Mesangial cell (primary cell): ENCODE data around the gene OCRL. TPM values are rescaled to one million over a fixed set of nuclear protein-coding genes. Genes with fewer than 3 reads are reported as not detected.

ENCODE experiments used
- total RNA-seq: library from RNA; depleted of rRNA; stranded (reverse); fragments of >200 nt; gene quantifications from 2 replicates; pipeline ENCODE4 v1.2.3, GENCODE V29; 2015

OCRL gene
- 12.7 and 15.8 TPM in 2 replicates for total RNA-seq

DNA sequence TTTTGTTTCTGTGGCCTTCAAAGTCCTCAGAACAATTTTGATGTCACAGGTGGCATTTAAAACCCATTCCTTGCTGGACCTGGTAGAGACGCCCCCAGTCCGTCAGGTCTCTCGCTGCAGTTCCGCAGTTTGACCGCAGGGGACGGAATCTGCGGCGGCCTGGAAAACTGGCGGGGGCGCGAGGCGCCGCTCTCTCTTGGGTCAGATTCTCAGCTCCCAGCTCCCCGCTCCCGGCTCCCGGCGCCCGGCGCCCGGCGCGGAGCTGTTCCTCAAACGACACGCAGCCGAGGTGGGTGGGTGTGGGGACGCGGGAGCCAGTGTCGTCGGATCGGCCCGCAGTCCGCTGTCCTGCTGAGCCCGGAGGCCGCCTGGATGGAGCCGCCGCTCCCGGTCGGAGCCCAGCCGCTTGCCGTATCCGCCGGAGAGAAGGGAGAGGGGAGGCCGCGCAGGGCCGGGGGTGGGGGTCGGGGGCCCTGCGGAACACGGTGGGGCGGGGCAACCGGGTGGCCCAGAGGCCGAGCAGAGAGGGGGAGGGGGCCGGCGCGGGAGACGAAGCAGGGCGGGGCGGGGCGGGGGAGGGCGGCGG, at the start of gene OCRL:
Gene OCRL, plus strand, starts transcription at position 192 of the 586 bp plus-strand sequence. Its CDS starts 181 bp downstream, at position 373.

DNA sequence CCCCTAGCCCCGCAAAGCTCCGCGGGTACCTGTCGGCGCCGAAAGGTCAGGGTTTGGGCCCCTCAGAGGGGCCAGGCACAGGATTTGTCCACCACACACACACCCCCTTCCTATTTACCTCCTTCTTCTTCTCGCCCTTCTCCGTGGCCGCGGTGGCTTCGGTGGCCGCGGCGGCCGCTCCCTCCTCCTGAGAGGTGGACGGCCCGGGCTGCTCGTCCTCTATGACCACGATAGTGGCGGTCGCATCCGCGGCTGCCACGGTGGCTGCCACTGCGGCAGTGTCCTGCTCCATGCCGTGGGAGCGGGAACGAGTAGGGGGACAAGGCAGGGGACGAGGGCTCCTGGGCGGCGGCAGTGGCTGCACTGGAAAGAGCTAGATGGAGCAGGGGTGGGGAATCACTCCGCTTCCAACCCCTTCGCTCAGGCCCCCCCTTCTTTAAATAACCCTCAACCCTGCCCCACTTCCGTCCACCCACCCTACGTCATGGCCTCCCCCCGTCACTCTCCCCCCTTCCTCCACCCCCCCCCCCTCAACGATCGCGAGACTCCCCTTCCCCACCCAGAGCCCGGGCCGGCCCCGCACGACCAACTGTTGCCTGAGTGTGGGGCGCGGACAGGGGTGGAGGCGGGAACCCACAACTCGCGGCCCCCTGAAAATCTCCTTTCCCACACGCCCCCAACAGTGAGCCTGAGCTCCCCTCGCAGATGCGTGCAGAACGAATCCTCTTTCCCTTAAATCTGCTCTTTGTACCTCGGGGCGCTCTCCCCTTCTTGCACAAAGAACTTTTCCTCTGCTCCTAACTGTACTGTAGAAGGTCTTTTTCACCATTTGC, 16.8 kb upstream of the OCRL start, which contains the start of gene SMARCA1:
Gene SMARCA1, minus strand, starts transcription at position 412 of the 833 bp plus-strand sequence. Its CDS starts 120 bp downstream, at position 292.

Other genes with a start within 250 kb of the OCRL start
- 20.2 and 27.1 TPM in 2 replicates for gene SMARCA1, start 16.8 kb upstream of the OCRL start, total RNA-seq
- 0.33 TPM in 1 of 2 replicates, not detected in the other for gene APLN, start 114.7 kb downstream of the OCRL start, total RNA-seq
- not detected in 2 replicates for gene XPNPEP2, start 198.7 kb downstream of the OCRL start, total RNA-seq
- gene SASH3, start 239.7 kb downstream of the OCRL start, total RNA-seq: not detected in 2 replicates